ENCODE results near the gene RFC4. TPM values are rescaled to one million over a fixed set of nuclear protein-coding genes. Genes with fewer than 3 reads are reported as not detected.

RFC4 gene
- total and polyA plus RNA-seq, 2 donors = 28.2 to 67.8 TPM

GRCh38 chr3:186844908-186845307 is 38.6 kb upstream of the RFC4 start:
- Histone ChIP-seq H3K27me3 (ENCODE audit: control insufficient read depth in 2 of 2, insufficient read depth in 1 of 2, low read length in 1 of 2) (no peaks in the 10 kb centered on the region), H3K4me1 (ENCODE audit: control insufficient read depth in 2 of 2, insufficient read depth in 2 of 2, low read length in 2 of 2) (no peaks in the 10 kb centered on the region), H3K36me3 (ENCODE audit: control insufficient read depth in 2 of 2, insufficient read depth in 2 of 2, low read length in 1 of 2) (no peaks in the 10 kb centered on the region), H3K27ac (ENCODE audit: low read depth in 1 of 2, low read length in 1 of 2) (no peak overlapping the region), H3K9me3 (ENCODE audit: control insufficient read depth in 2 of 2, insufficient read depth in 1 of 2, low read length in 1 of 2) (no peaks in the 10 kb centered on the region), H3K4me3 (ENCODE audit: low read length in 2 of 2) (no peak overlapping the region)
- 85% methylated on average over 11 of the region's 11 CpGs for WGBS
- no peak for DNase-seq (ENCODE audit: low read depth in 6 of 9, low spot score in 9 of 9)

DNA sequence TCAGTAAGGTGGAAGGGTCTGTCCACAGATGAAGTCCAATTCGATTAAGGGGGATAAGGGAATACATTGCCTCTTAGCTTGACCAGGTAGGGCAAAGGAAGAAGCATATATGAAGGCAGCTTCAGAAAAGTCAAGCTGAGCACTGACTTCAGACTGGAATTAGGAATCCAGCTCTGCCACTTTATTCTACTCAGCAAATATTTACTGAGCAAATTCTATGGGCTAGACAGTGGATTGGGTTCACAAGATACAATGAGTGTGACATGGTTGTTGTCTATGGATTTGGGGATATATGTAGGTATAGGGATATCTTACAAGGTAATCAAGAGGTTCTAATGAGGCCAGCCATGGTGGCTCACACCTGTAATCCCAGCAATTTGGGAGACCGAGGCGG is 36.8 kb upstream of the RFC4 start:
- H3K9me3 ChIP-seq (ENCODE audit: control insufficient read depth in 2 of 2, insufficient read depth in 1 of 2, low read length in 1 of 2) = no peaks in the 10 kb centered on the region
- H3K4me1 ChIP-seq (ENCODE audit: control insufficient read depth in 2 of 2, insufficient read depth in 2 of 2, low read length in 2 of 2) = no peaks in the 10 kb centered on the region
- no peak for DNase-seq (ENCODE audit: low read depth in 6 of 9, low spot score in 9 of 9)
- no peak overlapping the region for H3K4me3 ChIP-seq (ENCODE audit: low read length in 2 of 2)
- H3K27ac ChIP-seq (ENCODE audit: low read depth in 1 of 2, low read length in 1 of 2) = no peak overlapping the region
- H3K36me3 ChIP-seq (ENCODE audit: control insufficient read depth in 2 of 2, insufficient read depth in 2 of 2, low read length in 1 of 2) = no peaks in the 10 kb centered on the region
- WGBS = 95% methylated on average over 3 of the region's 3 CpGs
- H3K27me3 ChIP-seq (ENCODE audit: control insufficient read depth in 2 of 2, insufficient read depth in 1 of 2, low read length in 1 of 2) = no peaks in the 10 kb centered on the region

- Histone ChIP-seq H3K9me3 (ENCODE audit: control insufficient read depth in 2 of 2, insufficient read depth in 1 of 2, low read length in 1 of 2) (no peaks in the 10 kb centered on the region), H3K27me3 (ENCODE audit: control insufficient read depth in 2 of 2, insufficient read depth in 1 of 2, low read length in 1 of 2) (no peaks in the 10 kb centered on the region), H3K36me3 (ENCODE audit: control insufficient read depth in 2 of 2, insufficient read depth in 2 of 2, low read length in 1 of 2) (no peaks in the 10 kb centered on the region), H3K4me1 (ENCODE audit: control insufficient read depth in 2 of 2, insufficient read depth in 2 of 2, low read length in 2 of 2) (no peaks in the 10 kb centered on the region), H3K27ac (ENCODE audit: low read depth in 1 of 2, low read length in 1 of 2) (no peak within 1 kb of the TSS), H3K4me3 (ENCODE audit: low read length in 2 of 2) (no peak within 1 kb of the TSS)
- WGBS = 96% methylated on average over 7 of the region's 7 CpGs
- no peak for DNase-seq (ENCODE audit: low read depth in 6 of 9, low spot score in 9 of 9)
Observed at GRCh38 chr3:186842426-186843038, 36.2 kb upstream of the RFC4 start, which contains the start of gene ADIPOQ. ADIPOQ (plus strand) TSS chr3:186842710; CDS start chr3:186853059, 10,349 bp downstream.

DNA sequence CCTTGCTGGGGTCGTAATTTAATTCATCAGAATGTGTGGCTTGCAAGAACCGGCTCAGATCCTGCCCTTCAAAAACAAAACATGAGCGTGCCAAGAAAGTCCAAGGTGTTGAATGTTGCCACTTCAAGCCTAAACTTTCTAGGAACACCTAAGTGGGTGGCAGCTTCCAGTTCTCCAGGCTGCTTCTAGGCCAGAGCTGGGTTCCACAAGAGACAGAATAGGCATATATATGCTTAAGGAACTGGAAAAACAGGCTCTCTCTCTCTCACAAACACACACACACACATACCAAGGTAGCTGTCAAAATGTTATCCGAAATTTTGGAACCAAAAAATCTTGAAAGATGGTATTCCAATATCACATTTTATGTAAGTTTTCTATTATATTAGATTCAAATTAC is 35.3 kb upstream of the RFC4 start:
- no peak for DNase-seq (ENCODE audit: low read depth in 6 of 9, low spot score in 9 of 9)
- H3K27me3 ChIP-seq (ENCODE audit: control insufficient read depth in 2 of 2, insufficient read depth in 1 of 2, low read length in 1 of 2) = no peaks in the 10 kb centered on the region
- 80% methylated on average over 4 of the region's 4 CpGs for WGBS

DNA sequence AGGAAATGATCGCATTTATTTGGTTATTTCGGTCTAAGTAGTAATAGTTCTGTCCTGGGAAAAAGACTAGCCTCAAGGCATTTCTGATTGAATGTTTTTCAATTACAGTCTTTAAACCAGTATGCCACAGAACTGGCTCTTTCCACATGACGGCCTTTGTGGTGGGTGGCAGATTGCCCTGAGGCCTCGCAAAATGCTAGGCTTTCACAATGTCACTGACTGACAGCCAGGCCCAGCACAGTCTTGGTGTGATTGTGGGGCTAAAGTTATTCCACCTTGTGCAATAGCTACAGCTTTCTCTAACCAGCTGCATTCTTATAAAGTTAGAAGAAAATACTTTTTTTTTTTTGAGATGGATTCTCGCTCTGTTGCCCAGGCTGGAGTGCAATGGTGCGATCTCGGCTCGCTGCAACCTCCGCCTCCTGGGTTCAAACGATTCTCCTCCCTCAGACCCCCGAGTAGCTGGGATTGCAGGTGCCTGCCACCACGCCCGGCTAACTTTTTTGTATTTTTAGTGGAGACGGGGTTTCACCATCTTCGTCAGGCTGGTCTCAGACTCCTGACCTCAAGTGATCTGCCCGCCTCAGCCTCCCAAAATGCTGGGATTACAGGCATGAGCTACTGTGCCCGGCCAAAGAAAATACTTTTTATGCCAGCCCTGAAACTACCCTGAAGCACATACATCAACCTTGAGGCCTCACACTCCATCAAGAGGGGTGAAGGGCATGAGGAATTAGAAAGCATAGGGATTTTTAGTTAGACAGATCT is 33.8 kb upstream of the RFC4 start:
- no peaks in the 10 kb centered on the region for H3K27me3 ChIP-seq (ENCODE audit: control insufficient read depth in 2 of 2, insufficient read depth in 1 of 2, low read length in 1 of 2)
- H3K36me3 ChIP-seq (ENCODE audit: control insufficient read depth in 2 of 2, insufficient read depth in 2 of 2, low read length in 1 of 2) = no peaks in the 10 kb centered on the region
- 96% methylated on average over 17 of the region's 17 CpGs for WGBS
- H3K9me3 ChIP-seq (ENCODE audit: control insufficient read depth in 2 of 2, insufficient read depth in 1 of 2, low read length in 1 of 2) = no peaks in the 10 kb centered on the region
- no peak for DNase-seq (ENCODE audit: low read depth in 6 of 9, low spot score in 9 of 9)
- H3K4me1 ChIP-seq (ENCODE audit: control insufficient read depth in 2 of 2, insufficient read depth in 2 of 2, low read length in 2 of 2) = no peaks in the 10 kb centered on the region
- no peak overlapping the region for H3K4me3 ChIP-seq (ENCODE audit: low read length in 2 of 2)
- H3K27ac ChIP-seq (ENCODE audit: low read depth in 1 of 2, low read length in 1 of 2) = no peak overlapping the region

More for the DNA sequence above, 35.3 kb upstream of the RFC4 start:
- no peaks in the 10 kb centered on the region for H3K36me3 ChIP-seq (ENCODE audit: control insufficient read depth in 2 of 2, insufficient read depth in 2 of 2, low read length in 1 of 2)
- no peaks in the 10 kb centered on the region for H3K4me1 ChIP-seq (ENCODE audit: control insufficient read depth in 2 of 2, insufficient read depth in 2 of 2, low read length in 2 of 2)
- H3K27ac ChIP-seq (ENCODE audit: low read depth in 1 of 2, low read length in 1 of 2) = no peak overlapping the region
- H3K4me3 ChIP-seq (ENCODE audit: low read length in 2 of 2) = no peak overlapping the region
- no peaks in the 10 kb centered on the region for H3K9me3 ChIP-seq (ENCODE audit: control insufficient read depth in 2 of 2, insufficient read depth in 1 of 2, low read length in 1 of 2)

DNA sequence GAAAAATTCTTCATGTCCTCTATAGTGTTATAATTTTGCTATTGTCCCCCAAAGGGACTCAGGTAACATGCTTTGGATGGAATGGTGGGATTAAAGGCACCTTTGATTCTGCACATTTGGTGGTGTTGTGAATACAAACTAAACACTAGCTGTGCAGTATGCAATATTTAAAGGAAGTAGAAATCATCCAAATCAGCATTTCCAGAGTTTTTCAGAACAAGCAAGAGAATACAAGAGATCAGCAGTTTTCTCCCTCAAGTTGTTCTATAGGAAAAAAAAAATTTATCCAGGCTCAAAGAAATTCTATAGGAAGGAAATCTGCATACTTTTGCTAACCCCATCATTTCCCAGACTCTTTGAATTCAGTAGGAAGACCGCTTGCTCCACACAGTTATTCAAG is 26.0 kb upstream of the RFC4 start:
- DNase-seq (ENCODE audit: low read depth in 6 of 9, low spot score in 9 of 9) = no peak
- Histone ChIP-seq H3K36me3 (ENCODE audit: control insufficient read depth in 2 of 2, insufficient read depth in 2 of 2, low read length in 1 of 2) (no peaks in the 10 kb centered on the region), H3K9me3 (ENCODE audit: control insufficient read depth in 2 of 2, insufficient read depth in 1 of 2, low read length in 1 of 2) (no peaks in the 10 kb centered on the region), H3K4me3 (ENCODE audit: low read length in 2 of 2) (no peak overlapping the region), H3K27ac (ENCODE audit: low read depth in 1 of 2, low read length in 1 of 2) (no peak overlapping the region), H3K27me3 (ENCODE audit: control insufficient read depth in 2 of 2, insufficient read depth in 1 of 2, low read length in 1 of 2) (peaks cover 30 to 50% of the 10 kb centered on the region in 2 donors), H3K4me1 (ENCODE audit: control insufficient read depth in 2 of 2, insufficient read depth in 2 of 2, low read length in 2 of 2) (peaks cover 0 to 6% of the 10 kb centered on the region in 2 donors)
- WGBS = 97% methylated on average over 1 of the region's 1 CpG

- no peak for DNase-seq (ENCODE audit: low read depth in 6 of 9, low spot score in 9 of 9)
- WGBS = 72% methylated on average over 4 of the region's 4 CpGs
- Histone ChIP-seq H3K36me3 (ENCODE audit: control insufficient read depth in 2 of 2, insufficient read depth in 2 of 2, low read length in 1 of 2) (no peaks in the 10 kb centered on the region), H3K4me1 (ENCODE audit: control insufficient read depth in 2 of 2, insufficient read depth in 2 of 2, low read length in 2 of 2) (peaks cover 0 to 10% of the 10 kb centered on the region in 2 donors), H3K4me3 (ENCODE audit: low read length in 2 of 2) (no peak overlapping the region), H3K27me3 (ENCODE audit: control insufficient read depth in 2 of 2, insufficient read depth in 1 of 2, low read length in 1 of 2) (peaks cover 31 to 55% of the 10 kb centered on the region in 2 donors), H3K9me3 (ENCODE audit: control insufficient read depth in 2 of 2, insufficient read depth in 1 of 2, low read length in 1 of 2) (no peaks in the 10 kb centered on the region), H3K27ac (ENCODE audit: low read depth in 1 of 2, low read length in 1 of 2) (no peak overlapping the region)
Observed at GRCh38 chr3:186831798-186832197, 25.5 kb upstream of the RFC4 start.

GRCh38 chr3:186828340-186828739 is 22.1 kb upstream of the RFC4 start:
- Histone ChIP-seq H3K36me3 (ENCODE audit: control insufficient read depth in 2 of 2, insufficient read depth in 2 of 2, low read length in 1 of 2) (no peaks in the 10 kb centered on the region), H3K4me1 (ENCODE audit: control insufficient read depth in 2 of 2, insufficient read depth in 2 of 2, low read length in 2 of 2) (peaks cover 2 to 27% of the 10 kb centered on the region in 2 donors), H3K27ac (ENCODE audit: low read depth in 1 of 2, low read length in 1 of 2) (no peak overlapping the region), H3K4me3 (ENCODE audit: low read length in 2 of 2) (no peak overlapping the region), H3K27me3 (ENCODE audit: control insufficient read depth in 2 of 2, insufficient read depth in 1 of 2, low read length in 1 of 2) (peaks cover 61 to 86% of the 10 kb centered on the region in 2 donors), H3K9me3 (ENCODE audit: control insufficient read depth in 2 of 2, insufficient read depth in 1 of 2, low read length in 1 of 2) (peaks cover 0 to 4% of the 10 kb centered on the region in 2 donors)
- DNase-seq (ENCODE audit: low read depth in 6 of 9, low spot score in 9 of 9) = peak in 2 of 9 donors; percentile 20 to 28
- 28% methylated on average over 5 of the region's 5 CpGs for WGBS
